ENCODE results near the gene TBCB.

The TBCB gene

DNA sequence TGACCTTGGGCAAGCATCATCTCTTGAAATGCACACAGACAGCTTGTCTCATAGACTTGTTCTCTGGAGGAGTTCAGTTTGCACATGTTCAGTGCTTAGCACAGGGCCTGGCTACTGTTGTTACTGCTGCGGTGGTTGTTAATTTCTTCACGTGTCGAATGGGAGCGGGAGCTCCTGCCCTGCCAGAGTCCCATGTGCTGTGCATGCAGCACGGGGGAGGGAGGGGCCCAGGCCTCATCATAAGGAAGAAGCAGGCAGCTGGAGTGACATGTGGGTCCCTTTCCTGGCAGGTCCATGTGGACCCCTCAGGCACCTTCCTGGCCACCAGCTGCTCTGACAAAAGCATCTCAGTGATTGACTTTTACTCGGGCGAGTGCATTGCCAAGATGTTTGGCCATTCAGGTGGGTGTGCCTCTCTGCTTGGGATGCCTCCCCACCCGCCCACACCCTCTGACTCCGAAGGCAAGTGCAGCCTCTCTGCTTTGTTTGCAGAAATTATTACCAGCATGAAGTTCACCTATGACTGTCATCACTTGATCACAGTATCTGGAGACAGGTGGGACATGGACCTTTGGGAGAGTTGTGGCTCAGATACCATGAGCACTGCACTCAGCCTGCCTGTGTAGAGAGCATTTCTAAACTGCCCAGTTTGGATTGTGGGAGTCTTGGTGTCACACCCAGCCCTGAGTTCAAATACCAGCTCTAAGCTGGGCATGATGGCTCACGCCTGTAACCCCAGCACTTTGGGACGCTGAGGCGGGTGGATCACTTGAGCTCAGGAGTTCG is 24.2 kb upstream of the TBCB start:
- H3K4me3 ChIP-seq (ENCODE audit: low read depth, low read length): no peak overlapping the region
- DNase-seq (ENCODE audit: low read depth): no peak
- TF ChIP-seq, protein P1, sequence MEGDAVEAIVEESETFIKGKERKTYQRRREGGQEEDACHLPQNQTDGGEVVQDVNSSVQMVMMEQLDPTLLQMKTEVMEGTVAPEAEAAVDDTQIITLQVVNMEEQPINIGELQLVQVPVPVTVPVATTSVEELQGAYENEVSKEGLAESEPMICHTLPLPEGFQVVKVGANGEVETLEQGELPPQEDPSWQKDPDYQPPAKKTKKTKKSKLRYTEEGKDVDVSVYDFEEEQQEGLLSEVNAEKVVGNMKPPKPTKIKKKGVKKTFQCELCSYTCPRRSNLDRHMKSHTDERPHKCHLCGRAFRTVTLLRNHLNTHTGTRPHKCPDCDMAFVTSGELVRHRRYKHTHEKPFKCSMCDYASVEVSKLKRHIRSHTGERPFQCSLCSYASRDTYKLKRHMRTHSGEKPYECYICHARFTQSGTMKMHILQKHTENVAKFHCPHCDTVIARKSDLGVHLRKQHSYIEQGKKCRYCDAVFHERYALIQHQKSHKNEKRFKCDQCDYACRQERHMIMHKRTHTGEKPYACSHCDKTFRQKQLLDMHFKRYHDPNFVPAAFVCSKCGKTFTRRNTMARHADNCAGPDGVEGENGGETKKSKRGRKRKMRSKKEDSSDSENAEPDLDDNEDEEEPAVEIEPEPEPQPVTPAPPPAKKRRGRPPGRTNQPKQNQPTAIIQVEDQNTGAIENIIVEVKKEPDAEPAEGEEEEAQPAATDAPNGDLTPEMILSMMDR (IDR thresholded peaks at IDR 0.05; ENCODE audit: control insufficient read depth, extremely low read depth, insufficient read depth): no peak

DNA sequence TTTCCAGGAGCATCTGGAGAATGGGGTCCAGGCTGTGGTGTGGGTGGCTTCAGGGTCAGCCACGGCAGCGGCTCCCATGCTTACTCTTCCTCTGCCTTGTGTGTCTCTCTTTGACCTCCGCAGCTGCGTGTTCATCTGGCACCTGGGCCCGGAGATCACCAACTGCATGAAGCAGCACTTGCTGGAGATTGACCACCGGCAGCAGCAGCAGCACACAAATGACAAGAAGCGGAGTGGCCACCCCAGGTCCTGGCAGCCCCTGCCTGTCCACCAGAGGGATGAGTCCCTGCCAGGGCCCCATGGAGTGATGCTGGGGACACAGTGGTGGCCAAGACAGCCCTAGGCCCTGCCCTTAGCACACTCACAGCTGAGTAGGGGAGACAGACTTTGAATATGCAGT is 22.7 kb upstream of the TBCB start:
- H3K4me3 ChIP-seq (ENCODE audit: low read depth, low read length): no peak overlapping the region
- TF ChIP-seq, protein P1 (IDR thresholded peaks at IDR 0.05; ENCODE audit: control insufficient read depth, extremely low read depth, insufficient read depth): no peak
- DNase-seq (ENCODE audit: low read depth): no peak

DNA sequence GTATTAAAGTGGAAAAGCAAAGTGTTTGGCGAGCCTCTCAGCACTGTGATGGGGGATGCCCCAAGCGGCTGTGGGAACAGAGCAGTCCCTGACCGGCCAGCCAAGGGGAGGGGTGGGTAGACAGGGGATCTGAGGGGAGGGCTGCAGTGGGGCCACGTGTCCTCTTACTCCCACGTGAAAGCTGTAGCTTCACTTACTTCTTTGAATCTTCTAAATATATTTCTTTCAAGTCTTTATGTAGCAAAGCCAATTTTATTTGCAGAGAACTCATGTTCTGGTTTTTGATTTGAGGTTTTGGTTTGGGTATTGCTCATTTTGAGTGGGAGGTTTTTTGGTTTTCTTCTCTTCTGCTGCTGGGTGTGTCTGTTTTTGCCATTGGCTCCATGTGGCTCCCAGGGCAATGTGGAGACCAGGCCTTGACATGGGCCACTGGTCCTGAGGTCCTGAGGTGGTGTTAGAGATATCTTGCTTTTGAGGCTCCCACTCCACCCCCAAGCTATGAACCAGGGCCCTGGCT is 22.1 kb upstream of the TBCB start:
- TF ChIP-seq, protein P1 (IDR thresholded peaks at IDR 0.05; ENCODE audit: control insufficient read depth, extremely low read depth, insufficient read depth): no peak
- no peak overlapping the region for H3K4me3 ChIP-seq (ENCODE audit: low read depth, low read length)
- DNase-seq (ENCODE audit: low read depth): no peak

DNA sequence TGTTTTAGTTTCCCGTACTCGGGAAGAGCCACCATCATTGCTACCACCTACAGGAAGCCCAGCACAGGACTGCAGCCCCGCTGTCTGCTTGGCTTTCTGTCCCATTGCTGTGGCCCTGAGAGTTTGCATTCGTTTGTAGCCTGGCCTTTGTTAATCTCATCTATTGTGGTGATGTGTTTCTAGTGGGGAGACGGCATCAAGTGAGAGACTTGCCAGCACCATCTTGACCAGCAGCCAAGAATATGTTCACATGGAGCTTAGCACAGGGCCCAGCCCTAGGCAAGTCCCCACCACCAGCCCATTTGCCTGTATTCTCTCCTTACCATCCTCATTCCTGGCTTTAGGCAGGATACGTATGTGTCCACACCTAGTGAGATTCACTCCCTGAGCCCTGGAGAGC is 21.6 kb upstream of the TBCB start:
- H3K4me3 ChIP-seq (ENCODE audit: low read depth, low read length): no peak overlapping the region
- no peak for DNase-seq (ENCODE audit: low read depth)
- TF ChIP-seq, protein P1 (IDR thresholded peaks at IDR 0.05; ENCODE audit: control insufficient read depth, extremely low read depth, insufficient read depth): no peak

DNA sequence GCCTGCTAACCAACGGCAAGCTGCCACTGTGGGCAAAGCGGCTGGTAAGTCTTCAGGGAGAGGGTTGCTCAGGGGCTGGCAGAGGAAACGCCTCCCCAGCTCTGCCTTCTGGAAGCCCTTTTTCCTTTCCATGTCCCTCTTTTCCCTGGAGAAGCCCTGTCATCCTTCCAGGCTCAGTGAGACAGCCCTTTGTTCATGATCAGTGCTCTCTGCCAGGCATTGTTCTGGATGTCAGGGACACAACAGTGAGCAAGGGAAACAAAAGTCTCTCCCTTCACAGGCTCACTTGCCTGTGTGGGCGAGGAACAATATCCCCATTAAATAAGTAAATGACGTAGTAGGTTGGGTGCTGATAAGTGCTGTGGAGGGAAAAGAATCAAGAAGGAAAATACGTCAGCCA is 18.2 kb upstream of the TBCB start:
- TF ChIP-seq, protein P1 (IDR thresholded peaks at IDR 0.05; ENCODE audit: control insufficient read depth, extremely low read depth, insufficient read depth): no peak
- no peak overlapping the region for H3K4me3 ChIP-seq (ENCODE audit: low read depth, low read length)
- no peak for DNase-seq (ENCODE audit: low read depth)

DNA sequence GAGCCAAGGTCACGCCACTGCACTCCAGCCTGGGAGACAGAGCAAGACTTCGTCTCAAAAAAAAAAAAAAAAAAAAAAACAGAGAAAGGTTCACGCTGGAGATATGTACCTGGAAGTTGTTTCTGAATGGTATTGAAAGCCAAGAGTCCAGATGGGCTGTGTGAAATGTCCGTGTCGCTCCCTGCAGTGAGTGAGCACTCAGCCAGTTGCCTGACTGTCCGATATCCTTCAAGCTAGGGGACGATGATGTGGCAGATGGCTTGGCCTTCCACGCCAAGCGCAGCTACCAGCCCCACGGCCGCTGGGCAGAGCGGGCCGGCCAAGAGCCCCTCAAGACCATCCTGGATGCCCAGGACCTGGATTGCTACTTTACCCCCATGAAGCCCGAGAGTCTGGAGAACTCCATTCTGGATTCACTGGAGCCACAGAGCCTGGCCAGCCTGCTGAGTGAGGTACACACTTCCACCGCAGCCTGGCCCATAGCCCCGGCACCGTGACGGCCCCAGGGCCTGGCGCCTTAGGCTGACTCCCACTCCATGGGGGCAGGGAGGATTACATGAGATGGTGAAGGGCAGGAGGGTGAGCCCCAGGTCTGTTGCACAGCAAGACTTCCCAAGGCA is 16.0 kb upstream of the TBCB start:
- H3K4me3 ChIP-seq (ENCODE audit: low read depth, low read length): no peak overlapping the region
- TF ChIP-seq, protein P1 (IDR thresholded peaks at IDR 0.05; ENCODE audit: control insufficient read depth, extremely low read depth, insufficient read depth): no peak
- DNase-seq (ENCODE audit: low read depth): no peak

All from LNCaP clone FGC (cell line).